Ishikawa (cell line): ENCODE measurements around the gene ZBTB47.

Experiments
- CEBPB ChIP-seq: IDR thresholded peaks from 2 replicates; pipeline ENCODE4 v1.6.1; 2012
- CREB1 ChIP-seq: IDR thresholded peaks from 2 replicates; pipeline ENCODE4 v1.6.1; 2012; ENCODE audit warnings: low read depth
- EP300 ChIP-seq: IDR thresholded peaks from 2 replicates; pipeline ENCODE4 v1.6.1; 2012; ENCODE audit warnings: borderline replicate concordance
- MAX ChIP-seq: IDR thresholded peaks from 2 replicates; pipeline ENCODE4 v1.6.1; 2012
- NFIC ChIP-seq: IDR thresholded peaks from 2 replicates; pipeline ENCODE4 v1.6.1; 2012
- REST ChIP-seq: IDR thresholded peaks from 2 replicates; pipeline ENCODE4 v1.6.1; 2012; ENCODE audit warnings: low read depth, mild to moderate bottlenecking
- TAF1 ChIP-seq: IDR thresholded peaks from 2 replicates; pipeline ENCODE4 v1.6.1; 2012; ENCODE audit warnings: low read depth, mild to moderate bottlenecking
- USF1 ChIP-seq: IDR thresholded peaks from 2 replicates; pipeline ENCODE4 v1.6.1; 2012
- YY1 ChIP-seq: IDR thresholded peaks from 2 replicates; pipeline ENCODE4 v1.6.1; 2012; ENCODE audit warnings: low read depth

- no peak for TF ChIP-seq MAX
- TF ChIP-seq USF1: no peak
- TF ChIP-seq EP300: no peak
- TF ChIP-seq CEBPB: no peak
- TF ChIP-seq NFIC: no peak
- TF ChIP-seq REST: no peak
- TF ChIP-seq TAF1: no peak
- no peak for TF ChIP-seq CREB1
- no peak for TF ChIP-seq YY1
Measured at GRCh38 chr3:42681361-42682038, 28.0 kb downstream of the ZBTB47 start.
